ENCODE results near the gene SLC4A5. TPM values are rescaled to one million over a fixed set of nuclear protein-coding genes. Genes with fewer than 3 reads are reported as not detected.
A peak's percentile ranks its signal among the peaks of the same experiment; 100 is the strongest.

Gene SLC4A5
- polyA plus RNA-seq, 6 donors from 2014 or later: 0.44 to 0.82 (median 0.70) TPM; not detected in 3

DNA sequence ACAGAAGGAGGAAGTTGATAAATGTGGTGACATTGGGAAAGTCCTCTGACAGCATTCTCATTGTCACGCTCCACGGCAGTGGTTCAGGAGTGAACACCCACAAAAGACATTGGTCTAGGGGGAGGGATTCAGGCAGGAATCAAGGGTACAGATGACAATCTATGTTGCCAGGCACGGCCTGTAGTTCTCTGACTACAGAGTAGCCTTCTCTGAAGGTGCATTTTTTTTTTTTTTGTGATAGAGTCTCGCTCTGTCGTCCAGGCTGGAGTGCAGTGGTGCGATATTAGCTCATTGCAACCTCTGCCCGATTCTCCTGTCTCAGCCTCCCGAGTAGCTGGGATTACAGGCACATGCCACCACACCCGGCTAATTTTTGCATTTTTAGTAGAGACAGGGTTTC lies 157.2 kb downstream of the SLC4A5 start:
- H3K9me3 Mint-ChIP-seq: peaks cover 0 to 13% (median 6%) of the 10 kb centered on the region in 7 donors
- H3K4me1 Mint-ChIP-seq: peaks cover 29 to 57% (median 36%) of the 10 kb centered on the region in 3 donors
- peak; percentile 85 for DNase-seq
- peak; percentile 86 to 88 for ATAC-seq (ENCODE audit: low read depth in 2 of 2)
- H3K36me3 Mint-ChIP-seq: peaks cover 0 to 8% of the 10 kb centered on the region in 2 donors
- H3K27ac Mint-ChIP-seq: peak overlapping the region; percentile 82 to 96 (median 93)
- H3K27me3 Mint-ChIP-seq: peaks cover 0 to 1% (median 0%) of the 10 kb centered on the region in 3 donors
- peak overlapping the region; percentile 19 to 86 (median 72) for H3K4me3 Mint-ChIP-seq

- H3K4me3 Mint-ChIP-seq: peak overlapping the region in 4 of 8 donors; percentile 5 to 82 (median 50)
- H3K36me3 Mint-ChIP-seq: peaks cover 0 to 8% of the 10 kb centered on the region in 2 donors
- DNase-seq: no peak
- peaks cover 0 to 13% (median 6%) of the 10 kb centered on the region in 7 donors for H3K9me3 Mint-ChIP-seq
- H3K27me3 Mint-ChIP-seq: no peaks in the 10 kb centered on the region
- ATAC-seq (ENCODE audit: low read depth in 2 of 2): no peak
- H3K4me1 Mint-ChIP-seq: peaks cover 29 to 65% (median 41%) of the 10 kb centered on the region in 3 donors
- H3K27ac Mint-ChIP-seq: peak overlapping the region in 4 of 6 donors; percentile 26 to 92 (median 68)
Measured at GRCh38 chr2:74183878-74184277, 159.3 kb downstream of the SLC4A5 start.

GRCh38 chr2:74181739-74182138 lies 161.5 kb downstream of the SLC4A5 start:
- DNase-seq: peak; percentile 81
- H3K4me3 Mint-ChIP-seq: peak overlapping the region; percentile 18 to 84 (median 66)
- H3K27ac Mint-ChIP-seq: peak overlapping the region; percentile 69 to 92 (median 84)
- H3K27me3 Mint-ChIP-seq: no peaks in the 10 kb centered on the region
- peaks cover 31 to 63% (median 47%) of the 10 kb centered on the region in 3 donors for H3K4me1 Mint-ChIP-seq
- peaks cover 0 to 8% of the 10 kb centered on the region in 2 donors for H3K36me3 Mint-ChIP-seq
- H3K9me3 Mint-ChIP-seq: peaks cover 0 to 13% (median 6%) of the 10 kb centered on the region in 7 donors
- peak; percentile 46 to 52 for ATAC-seq (ENCODE audit: low read depth in 2 of 2)

GRCh38 chr2:74179063-74179865 lies 164.0 kb downstream of the SLC4A5 start:
- DNase-seq (no peak), ATAC-seq (ENCODE audit: low read depth in 2 of 2) (peak; percentile 14 to 17)
- Mint-ChIP-seq H3K4me1 (peaks cover 32 to 68% (median 49%) of the 10 kb centered on the region in 3 donors), H3K27ac (peak overlapping the region; percentile 92 to 99 (median 98)), H3K27me3 (no peaks in the 10 kb centered on the region), H3K36me3 (peaks cover 3 to 6% of the 10 kb centered on the region in 2 donors), H3K4me3 (peak overlapping the region; percentile 82 to 97 (median 94)), H3K9me3 (peaks cover 0 to 3% (median 0%) of the 10 kb centered on the region in 7 donors)

GRCh38 chr2:74178211-74179062 lies 164.8 kb downstream of the SLC4A5 start, which contains the start of gene MOB1A:
Gene MOB1A, minus strand, starts transcription at chr2:74178879. Its CDS starts 205 bp downstream, at chr2:74178674.
- H3K36me3 Mint-ChIP-seq: peaks cover 0 to 6% of the 10 kb centered on the region in 2 donors
- ATAC-seq (ENCODE audit: low read depth in 2 of 2): peak; percentile 73 to 74
- peaks cover 27 to 65% (median 44%) of the 10 kb centered on the region in 3 donors for H3K4me1 Mint-ChIP-seq
- H3K9me3 Mint-ChIP-seq: no peaks in the 10 kb centered on the region
- H3K27me3 Mint-ChIP-seq: no peaks in the 10 kb centered on the region
- H3K4me3 Mint-ChIP-seq: peak within 1 kb of the TSS; percentile 82 to 97 (median 94)
- peak; percentile 98 for DNase-seq
- H3K27ac Mint-ChIP-seq: peak within 1 kb of the TSS; percentile 92 to 99 (median 98)

GRCh38 chr2:74177696-74178095 lies 165.5 kb downstream of the SLC4A5 start:
- H3K4me3 Mint-ChIP-seq: peak overlapping the region; percentile 82 to 97 (median 94)
- DNase-seq (no peak), ATAC-seq (ENCODE audit: low read depth in 2 of 2) (no peak)
- peaks cover 0 to 6% of the 10 kb centered on the region in 2 donors for H3K36me3 Mint-ChIP-seq
- H3K4me1 Mint-ChIP-seq: peaks cover 32 to 67% (median 48%) of the 10 kb centered on the region in 3 donors
- H3K27ac Mint-ChIP-seq: peak overlapping the region; percentile 92 to 99 (median 98)
- H3K27me3 Mint-ChIP-seq: no peaks in the 10 kb centered on the region
- H3K9me3 Mint-ChIP-seq: no peaks in the 10 kb centered on the region

DNA sequence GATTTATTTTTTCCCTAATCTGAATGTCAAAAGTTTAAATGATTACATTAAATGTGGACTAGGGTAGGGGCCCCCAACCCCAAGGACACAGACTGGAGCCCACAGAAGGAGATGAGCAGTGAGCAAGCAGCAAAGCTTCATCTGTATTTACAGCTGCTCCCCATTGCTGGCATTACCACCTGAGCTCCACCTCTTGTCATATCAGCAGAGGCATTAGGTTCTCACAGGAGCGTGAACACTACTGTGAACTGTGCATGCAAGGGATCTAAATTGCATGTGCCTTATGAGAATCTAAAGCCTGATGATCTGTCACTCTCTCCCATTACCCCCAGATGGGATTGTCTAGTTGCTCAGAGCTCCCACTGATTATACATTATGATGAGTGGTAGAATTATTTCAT lies 168.3 kb downstream of the SLC4A5 start:
- peaks cover 38 to 58% (median 50%) of the 10 kb centered on the region in 3 donors for H3K4me1 Mint-ChIP-seq
- peaks cover 11 to 13% of the 10 kb centered on the region in 2 donors for H3K36me3 Mint-ChIP-seq
- ATAC-seq (ENCODE audit: low read depth in 2 of 2) (no peak), DNase-seq (no peak)
- H3K27ac Mint-ChIP-seq: peak overlapping the region in 2 of 6 donors; percentile 61 to 92
- H3K27me3 Mint-ChIP-seq: no peaks in the 10 kb centered on the region
- no peaks in the 10 kb centered on the region for H3K9me3 Mint-ChIP-seq
- H3K4me3 Mint-ChIP-seq: peak overlapping the region in 7 of 8 donors; percentile 8 to 91 (median 41)

- H3K36me3 Mint-ChIP-seq: peaks cover 22 to 33% of the 10 kb centered on the region in 2 donors
- ATAC-seq (ENCODE audit: low read depth in 2 of 2) (no peak), DNase-seq (no peak)
- no peaks in the 10 kb centered on the region for H3K27me3 Mint-ChIP-seq
- peak overlapping the region in 1 of 6 donors; percentile 53 for H3K27ac Mint-ChIP-seq
- peaks cover 19 to 25% (median 23%) of the 10 kb centered on the region in 3 donors for H3K4me1 Mint-ChIP-seq
- peaks cover 0 to 6% (median 5%) of the 10 kb centered on the region in 7 donors for H3K9me3 Mint-ChIP-seq
- no peak overlapping the region for H3K4me3 Mint-ChIP-seq
Measured at GRCh38 chr2:74168739-74169138, 174.5 kb downstream of the SLC4A5 start.

Other genes starting within 250 kb of the SLC4A5 start
- gene BOLA3, start 195.5 kb downstream of the SLC4A5 start, polyA plus RNA-seq (ENCODE audit: low read depth in 6 of 6): 10 to 100 TPM; 25.2 to 36.9 (median 31.4) TPM
- 100 to 1,000 TPM; 217 to 269 (median 220) TPM for gene MOB1A, start 164.5 kb downstream of the SLC4A5 start, polyA plus RNA-seq (ENCODE audit: low read depth in 6 of 6)
- 1 to 10 TPM; 1.4 to 8.0 (median 4.6) TPM for gene MTHFD2, start 144.8 kb downstream of the SLC4A5 start, polyA plus RNA-seq (ENCODE audit: low read depth in 6 of 6)
- 10 to 100 TPM; 43.0 to 91.1 (median 60.2) TPM for gene DCTN1, start 36.9 kb upstream of the SLC4A5 start, polyA plus RNA-seq (ENCODE audit: low read depth in 6 of 6)
- gene C2orf81, start 78.2 kb upstream of the SLC4A5 start, polyA plus RNA-seq (ENCODE audit: low read depth in 6 of 6): 1 to 10 TPM; 3.7 to 8.8 (median 7.6) TPM
- 10 to 100 TPM; 40.8 to 79.4 (median 47.8) TPM for gene WDR54, start 78.3 kb upstream of the SLC4A5 start, polyA plus RNA-seq (ENCODE audit: low read depth in 6 of 6)
- 1 to 10 TPM in 4 of 6 donors, under 1 TPM in 1, not detected in 1; 0.97 to 2.1 (median 1.7) TPM for gene RTKN, start 98.5 kb upstream of the SLC4A5 start, polyA plus RNA-seq (ENCODE audit: low read depth in 6 of 6)
- gene INO80B, start 111.7 kb upstream of the SLC4A5 start, polyA plus RNA-seq (ENCODE audit: low read depth in 6 of 6): 10 to 100 TPM in 2 of 6 donors, 1 to 10 TPM in 4; 5.5 to 16.5 (median 8.3) TPM
- gene WBP1, start 115.0 kb upstream of the SLC4A5 start, polyA plus RNA-seq (ENCODE audit: low read depth in 6 of 6): 10 to 100 TPM; 30.0 to 46.1 (median 41.3) TPM
- gene MOGS, start 122.0 kb upstream of the SLC4A5 start, polyA plus RNA-seq (ENCODE audit: low read depth in 6 of 6): 10 to 100 TPM; 26.6 to 42.1 (median 34.5) TPM
- gene MRPL53, start 129.3 kb upstream of the SLC4A5 start, polyA plus RNA-seq (ENCODE audit: low read depth in 6 of 6): 100 to 1,000 TPM in 5 of 6 donors, 10 to 100 TPM in 1; 76.6 to 172 (median 136) TPM
- gene CCDC142, start 139.6 kb upstream of the SLC4A5 start, polyA plus RNA-seq (ENCODE audit: low read depth in 6 of 6): 10 to 100 TPM in 4 of 6 donors, 1 to 10 TPM in 2; 5.9 to 25.9 (median 12.0) TPM
- gene TTC31, start 139.7 kb upstream of the SLC4A5 start, polyA plus RNA-seq (ENCODE audit: low read depth in 6 of 6): 10 to 100 TPM; 20.7 to 31.8 (median 25.6) TPM
- not detected for gene LBX2, start 156.2 kb upstream of the SLC4A5 start, polyA plus RNA-seq (ENCODE audit: low read depth in 6 of 6)
- 10 to 100 TPM in 5 of 6 donors, 1 to 10 TPM in 1; 8.9 to 17.0 (median 14.1) TPM for gene PCGF1, start 164.3 kb upstream of the SLC4A5 start, polyA plus RNA-seq (ENCODE audit: low read depth in 6 of 6)
- gene TLX2, start 171.0 kb upstream of the SLC4A5 start, polyA plus RNA-seq (ENCODE audit: low read depth in 6 of 6): not detected
- not detected for gene DQX1, start 182.8 kb upstream of the SLC4A5 start, polyA plus RNA-seq (ENCODE audit: low read depth in 6 of 6)
- 100 to 1,000 TPM in 3 of 6 donors, 10 to 100 TPM in 3; 83.3 to 155 (median 99.9) TPM for gene AUP1, start 186.3 kb upstream of the SLC4A5 start, polyA plus RNA-seq (ENCODE audit: low read depth in 6 of 6)
- gene HTRA2, start 186.5 kb upstream of the SLC4A5 start, polyA plus RNA-seq (ENCODE audit: low read depth in 6 of 6): 10 to 100 TPM; 33.0 to 52.0 (median 44.7) TPM
- gene LOXL3, start 210.5 kb upstream of the SLC4A5 start, polyA plus RNA-seq (ENCODE audit: low read depth in 6 of 6): under 1 TPM in 2 of 6 donors, not detected in 4; 0.25 to 0.29 TPM
- 10 to 100 TPM; 21.2 to 44.1 (median 34.3) TPM for gene DOK1, start 211.3 kb upstream of the SLC4A5 start, polyA plus RNA-seq (ENCODE audit: low read depth in 6 of 6)